ENCODE data around the gene TMEM175. TPM values are rescaled to one million over a fixed set of nuclear protein-coding genes. Genes with fewer than 3 reads are reported as not detected.

TMEM175 gene
- total RNA-seq, 1 experiment from 2014 or later, result 18.8 TPM

- BruUV-seq (replicated peaks), result no TSS peak
- Mint-ChIP-seq H3K9me3 (ENCODE audit: low read depth, unreplicated experiment) (no peaks in the 10 kb centered on the region), H3K27me3 (ENCODE audit: unreplicated experiment) (no peaks in the 10 kb centered on the region), H3K4me3 (ENCODE audit: low read depth, unreplicated experiment) (no peak overlapping the region), H3K4me1 (ENCODE audit: low read depth, unreplicated experiment) (no peaks in the 10 kb centered on the region), H3K27ac (ENCODE audit: unreplicated experiment) (no peak overlapping the region), H3K36me3 (ENCODE audit: insufficient read depth, unreplicated experiment) (no peaks in the 10 kb centered on the region)
- no peak for DNase-seq
- no peak for TF ChIP-seq CTCF (IDR thresholded peaks at IDR 0.05; ENCODE audit: unreplicated experiment)
- intact Hi-C loops (cut with micrococcal nuclease; ENCODE audit: unreplicated experiment), result no loop called here
- CTCF ChIA-PET, result no interaction called here
Observed at GRCh38 chr4:952881-953573, 20.8 kb downstream of the TMEM175 start.

GRCh38 chr4:953574-953915 is 21.3 kb downstream of the TMEM175 start:
- no TSS peak for BruUV-seq (replicated peaks)
- CTCF ChIA-PET, result no interaction called here
- Mint-ChIP-seq H3K9me3 (ENCODE audit: low read depth, unreplicated experiment) (no peaks in the 10 kb centered on the region), H3K27me3 (ENCODE audit: unreplicated experiment) (no peaks in the 10 kb centered on the region), H3K27ac (ENCODE audit: unreplicated experiment) (no peak overlapping the region), H3K4me1 (ENCODE audit: low read depth, unreplicated experiment) (no peaks in the 10 kb centered on the region), H3K4me3 (ENCODE audit: low read depth, unreplicated experiment) (no peak overlapping the region), H3K36me3 (ENCODE audit: insufficient read depth, unreplicated experiment) (peaks cover 2% of the 10 kb centered on the region)
- no peak for TF ChIP-seq CTCF (IDR thresholded peaks at IDR 0.05; ENCODE audit: unreplicated experiment)
- intact Hi-C loops (cut with micrococcal nuclease; ENCODE audit: unreplicated experiment), result no loop called here
- no peak for DNase-seq

GRCh38 chr4:954211-955020 is 22.2 kb downstream of the TMEM175 start:
- Mint-ChIP-seq H3K27me3 (ENCODE audit: unreplicated experiment) (no peaks in the 10 kb centered on the region), H3K4me1 (ENCODE audit: low read depth, unreplicated experiment) (no peaks in the 10 kb centered on the region), H3K36me3 (ENCODE audit: insufficient read depth, unreplicated experiment) (peaks cover 8% of the 10 kb centered on the region), H3K27ac (ENCODE audit: unreplicated experiment) (no peak overlapping the region), H3K9me3 (ENCODE audit: low read depth, unreplicated experiment) (no peaks in the 10 kb centered on the region), H3K4me3 (ENCODE audit: low read depth, unreplicated experiment) (no peak overlapping the region)
- no peak for DNase-seq
- no peak for TF ChIP-seq CTCF (IDR thresholded peaks at IDR 0.05; ENCODE audit: unreplicated experiment)
- intact Hi-C loops (cut with micrococcal nuclease; ENCODE audit: unreplicated experiment), result no loop called here
- CTCF ChIA-PET, result no interaction called here
- no TSS peak for BruUV-seq (replicated peaks)

GRCh38 chr4:955161-955921 is 23.1 kb downstream of the TMEM175 start:
- Mint-ChIP-seq H3K36me3 (ENCODE audit: insufficient read depth, unreplicated experiment) (peaks cover 14% of the 10 kb centered on the region), H3K4me3 (ENCODE audit: low read depth, unreplicated experiment) (no peak overlapping the region), H3K9me3 (ENCODE audit: low read depth, unreplicated experiment) (no peaks in the 10 kb centered on the region), H3K27me3 (ENCODE audit: unreplicated experiment) (no peaks in the 10 kb centered on the region), H3K4me1 (ENCODE audit: low read depth, unreplicated experiment) (no peaks in the 10 kb centered on the region), H3K27ac (ENCODE audit: unreplicated experiment) (no peak overlapping the region)
- DNase-seq, result no peak
- CTCF ChIA-PET, result no interaction called here
- intact Hi-C loops (cut with micrococcal nuclease; ENCODE audit: unreplicated experiment), result no loop called here
- BruUV-seq (replicated peaks), result no TSS peak
- no peak for TF ChIP-seq CTCF (IDR thresholded peaks at IDR 0.05; ENCODE audit: unreplicated experiment)

All from Calu3 (cell line).